Parathyroid adenoma (tissue), 2 donors: Measurements from ENCODE around the gene DCUN1D2.

Experiments used
- H2AFZ ChIP-seq: fragments of 300-600 bp; sonication (generic); one replicate; pipeline ENCODE4 v1.7.0; 2017; ENCODE audit warnings: antibody characterized with exemption, mild to moderate bottlenecking
- H3K27ac ChIP-seq: fragments of 300-600 bp; sonication (generic); one replicate; pipeline ENCODE4 v1.7.0; 2017
- H3K27me3 ChIP-seq: fragments of 300-600 bp; sonication (generic); one replicate; pipeline ENCODE4 v1.7.0; 2017; ENCODE audit warnings: low read length; ENCODE audit not compliant: control insufficient read depth, insufficient read depth
- H3K36me3 ChIP-seq: fragments of 300-600 bp; sonication (generic); one replicate; pipeline ENCODE4 v1.7.0; 2017; ENCODE audit warnings: low read length; ENCODE audit not compliant: control insufficient read depth, insufficient read depth
- H3K4me1 ChIP-seq: fragments of 300-600 bp; sonication (generic); one replicate; pipeline ENCODE4 v1.7.0; 2017; ENCODE audit warnings: control low read depth
- H3K4me2 ChIP-seq: fragments of 300-600 bp; sonication (generic); one replicate; pipeline ENCODE4 v1.7.0; 2017; ENCODE audit warnings: low read length
- H3K4me3 ChIP-seq: fragments of 300-600 bp; sonication (generic); one replicate; pipeline ENCODE4 v1.7.0; 2017; ENCODE audit warnings: low read depth, low read length
- H3K79me2 ChIP-seq: fragments of 300-600 bp; sonication (generic); one replicate; pipeline ENCODE4 v1.7.0; 2017; ENCODE audit warnings: control low read depth
- H3K9ac ChIP-seq: fragments of 300-600 bp; sonication (generic); one replicate; pipeline ENCODE4 v1.7.0; 2017; ENCODE audit warnings: mild to moderate bottlenecking
- H3K9me3 ChIP-seq: fragments of 300-600 bp; sonication (generic); one replicate; pipeline ENCODE4 v1.7.0; 2017; ENCODE audit warnings: low read length; ENCODE audit not compliant: control insufficient read depth
- CTCF ChIP-seq: fragments of 300-600 bp; sonication (generic); IDR thresholded peaks from one replicate; pipeline ENCODE4 v1.7.0; 2017; ENCODE audit warnings: antibody characterized with exemption, mild to moderate bottlenecking
- donor health status: primary hyperparathyroidism.

Gene DCUN1D2

GRCh38 chr13:113500530-113501265 is 10.2 kb upstream of the DCUN1D2 start:
- Histone ChIP-seq H3K27me3 (no peaks in the 10 kb centered on the region), H3K4me2 (no peak overlapping the region), H3K27ac (no peak overlapping the region), H3K9ac (no peak overlapping the region), H2AFZ (no peak overlapping the region), H3K4me1 (no peaks in the 10 kb centered on the region), H3K36me3 (no peaks in the 10 kb centered on the region), H3K4me3 (no peak overlapping the region), H3K9me3 (no peaks in the 10 kb centered on the region), H3K79me2 (no peaks in the 10 kb centered on the region)
- no peak for TF ChIP-seq CTCF

- TF ChIP-seq CTCF = no peak
- Histone ChIP-seq H3K36me3 (no peaks in the 10 kb centered on the region), H3K9me3 (no peaks in the 10 kb centered on the region), H2AFZ (no peak overlapping the region), H3K4me3 (no peak overlapping the region), H3K9ac (no peak overlapping the region), H3K79me2 (no peaks in the 10 kb centered on the region), H3K4me1 (peaks cover 3% of the 10 kb centered on the region), H3K27ac (no peak overlapping the region), H3K27me3 (no peaks in the 10 kb centered on the region), H3K4me2 (no peak overlapping the region)
Observed at GRCh38 chr13:113499936-113500335, 9.4 kb upstream of the DCUN1D2 start.

- H3K9ac ChIP-seq = no peak overlapping the region
- H2AFZ ChIP-seq = no peak overlapping the region
- no peak for TF ChIP-seq CTCF
- no peak overlapping the region for H3K27ac ChIP-seq
- H3K4me2 ChIP-seq = no peak overlapping the region
- no peaks in the 10 kb centered on the region for H3K9me3 ChIP-seq
- no peaks in the 10 kb centered on the region for H3K79me2 ChIP-seq
- H3K36me3 ChIP-seq = no peaks in the 10 kb centered on the region
- H3K4me3 ChIP-seq = no peak overlapping the region
- H3K27me3 ChIP-seq = no peaks in the 10 kb centered on the region
- H3K4me1 ChIP-seq = peaks cover 3% of the 10 kb centered on the region
Observed at GRCh38 chr13:113498905-113499304, 8.4 kb upstream of the DCUN1D2 start.

GRCh38 chr13:113497217-113497616 is 6.7 kb upstream of the DCUN1D2 start:
- H3K27me3 ChIP-seq = no peaks in the 10 kb centered on the region
- no peaks in the 10 kb centered on the region for H3K36me3 ChIP-seq
- H3K9ac ChIP-seq = no peak overlapping the region
- H3K4me2 ChIP-seq = no peak overlapping the region
- peaks cover 3% of the 10 kb centered on the region for H3K4me1 ChIP-seq
- no peak overlapping the region for H3K4me3 ChIP-seq
- TF ChIP-seq CTCF = no peak
- H3K79me2 ChIP-seq = no peaks in the 10 kb centered on the region
- H3K27ac ChIP-seq = no peak overlapping the region
- no peak overlapping the region for H2AFZ ChIP-seq
- no peaks in the 10 kb centered on the region for H3K9me3 ChIP-seq
